GM12872 (cell line): Measurements from ENCODE around the gene CREB5.

Source experiments
- TF ChIP-seq, protein P1 (sequence below): IDR thresholded peaks from 3 replicates; pipeline ENCODE4 v1.5.1; 2011; ENCODE audit warnings: low read depth, mild to moderate bottlenecking, low read length, moderate library complexity; ENCODE audit not compliant: insufficient read depth

Gene CREB5

DNA sequence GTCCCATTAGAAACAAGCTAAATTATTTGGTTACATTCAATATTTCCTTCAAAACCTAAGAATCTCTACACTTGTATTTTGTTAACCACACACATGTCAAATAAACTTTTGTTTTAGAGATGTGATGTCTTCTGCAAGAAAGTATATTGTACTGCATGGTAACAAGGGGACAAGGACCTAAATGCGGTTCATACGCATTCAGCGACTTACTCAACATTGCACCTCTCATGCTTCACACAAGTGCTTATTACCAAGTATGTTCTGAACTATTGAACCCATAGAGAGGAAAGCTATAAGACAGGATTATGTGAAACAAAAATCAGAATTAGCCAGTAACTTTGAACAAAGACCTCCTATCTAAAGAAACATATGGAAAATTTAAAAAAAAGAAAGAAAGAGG is 68.3 kb downstream of the CREB5 start:
- TF ChIP-seq, protein P1, sequence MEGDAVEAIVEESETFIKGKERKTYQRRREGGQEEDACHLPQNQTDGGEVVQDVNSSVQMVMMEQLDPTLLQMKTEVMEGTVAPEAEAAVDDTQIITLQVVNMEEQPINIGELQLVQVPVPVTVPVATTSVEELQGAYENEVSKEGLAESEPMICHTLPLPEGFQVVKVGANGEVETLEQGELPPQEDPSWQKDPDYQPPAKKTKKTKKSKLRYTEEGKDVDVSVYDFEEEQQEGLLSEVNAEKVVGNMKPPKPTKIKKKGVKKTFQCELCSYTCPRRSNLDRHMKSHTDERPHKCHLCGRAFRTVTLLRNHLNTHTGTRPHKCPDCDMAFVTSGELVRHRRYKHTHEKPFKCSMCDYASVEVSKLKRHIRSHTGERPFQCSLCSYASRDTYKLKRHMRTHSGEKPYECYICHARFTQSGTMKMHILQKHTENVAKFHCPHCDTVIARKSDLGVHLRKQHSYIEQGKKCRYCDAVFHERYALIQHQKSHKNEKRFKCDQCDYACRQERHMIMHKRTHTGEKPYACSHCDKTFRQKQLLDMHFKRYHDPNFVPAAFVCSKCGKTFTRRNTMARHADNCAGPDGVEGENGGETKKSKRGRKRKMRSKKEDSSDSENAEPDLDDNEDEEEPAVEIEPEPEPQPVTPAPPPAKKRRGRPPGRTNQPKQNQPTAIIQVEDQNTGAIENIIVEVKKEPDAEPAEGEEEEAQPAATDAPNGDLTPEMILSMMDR = no peak

DNA sequence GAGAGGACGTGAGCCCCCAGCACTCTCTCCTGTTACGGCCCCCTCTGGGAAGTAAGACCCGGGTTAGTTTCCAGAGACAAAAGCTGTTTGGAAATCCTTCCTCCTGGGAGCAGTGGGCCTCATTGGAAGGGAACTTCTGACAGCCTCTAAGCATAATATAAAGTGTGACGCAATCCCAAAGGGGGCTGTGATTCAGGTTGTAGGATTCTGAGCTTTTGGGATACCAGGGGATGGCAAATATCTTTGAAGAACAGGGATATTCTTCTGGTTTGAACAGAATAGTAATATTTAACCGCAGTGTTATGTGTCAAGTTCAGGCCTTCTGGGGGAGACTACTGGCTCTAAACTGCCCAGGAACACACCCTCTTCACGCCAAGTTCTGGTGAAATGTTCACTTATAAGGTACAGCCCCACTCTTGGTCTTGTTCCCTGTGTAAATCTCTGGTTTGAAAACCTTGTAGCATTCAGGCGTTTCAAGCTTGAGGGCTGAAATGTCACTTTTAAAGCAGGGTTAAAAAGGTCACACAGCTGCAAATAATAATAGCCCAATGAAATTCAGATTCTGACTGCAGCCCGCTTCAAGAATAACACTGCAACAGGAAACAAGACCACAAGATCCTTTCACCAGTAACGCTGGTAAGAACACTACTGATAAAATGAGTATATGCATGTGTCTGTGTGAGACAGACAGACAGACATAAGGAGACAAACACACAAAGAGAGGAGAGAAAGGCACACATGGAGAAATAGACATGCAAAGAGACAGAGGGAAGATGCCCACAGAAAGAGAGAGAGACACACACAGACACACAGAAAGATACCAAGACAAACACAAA is 69.0 kb downstream of the CREB5 start:
- TF ChIP-seq, protein P1 = no peak

DNA sequence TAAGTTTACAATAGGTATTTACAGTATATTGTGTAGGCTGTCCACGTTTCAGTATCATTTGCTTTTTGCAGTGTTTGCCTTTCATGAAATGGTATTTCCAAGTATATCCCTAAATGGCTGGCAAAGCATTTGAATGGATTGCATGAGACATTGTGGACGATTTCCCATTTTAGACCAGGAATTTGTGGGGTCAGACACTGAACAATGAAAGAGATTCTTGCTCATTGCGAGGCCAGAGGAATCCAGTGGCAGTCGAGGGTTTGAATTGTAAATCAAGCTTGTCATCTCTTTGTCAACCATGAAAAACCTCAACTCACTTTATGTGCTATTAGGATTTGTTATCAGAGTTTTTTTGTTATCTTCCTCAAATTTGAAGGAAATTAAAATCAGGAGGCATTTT is 70.8 kb downstream of the CREB5 start:
- TF ChIP-seq, protein P1 = no peak

DNA sequence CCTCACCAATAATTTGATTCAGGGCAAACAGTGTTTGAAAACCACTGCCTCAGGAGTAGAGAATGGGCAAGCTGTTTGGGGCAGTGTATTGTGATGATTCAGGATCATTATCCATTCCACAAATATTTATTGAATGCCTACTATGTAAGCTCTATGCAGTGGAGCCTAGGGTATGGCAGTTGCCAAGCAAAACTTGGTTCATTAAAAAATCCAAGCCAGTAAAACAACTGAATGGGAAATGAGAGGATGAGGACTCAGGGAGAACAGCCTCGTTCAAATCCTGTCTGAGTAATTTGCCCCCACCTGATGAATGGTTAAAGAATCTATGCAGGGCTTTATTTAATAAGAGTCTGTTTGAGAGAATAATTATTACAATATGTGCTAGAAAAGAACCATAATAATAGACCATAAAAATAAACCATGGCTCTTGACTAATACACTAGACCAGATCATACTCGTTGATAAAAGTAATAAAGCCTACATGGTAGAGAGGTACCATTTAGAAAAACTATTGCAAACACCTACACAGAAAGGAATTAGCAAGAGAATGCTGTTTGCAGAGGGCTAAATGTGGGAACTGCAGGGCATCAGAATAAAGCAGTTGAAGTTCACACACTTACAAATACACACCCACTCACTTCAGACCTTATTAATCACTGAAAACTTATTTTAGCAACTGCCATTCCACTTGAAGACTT is 71.7 kb downstream of the CREB5 start:
- TF ChIP-seq, protein P1 = no peak

DNA sequence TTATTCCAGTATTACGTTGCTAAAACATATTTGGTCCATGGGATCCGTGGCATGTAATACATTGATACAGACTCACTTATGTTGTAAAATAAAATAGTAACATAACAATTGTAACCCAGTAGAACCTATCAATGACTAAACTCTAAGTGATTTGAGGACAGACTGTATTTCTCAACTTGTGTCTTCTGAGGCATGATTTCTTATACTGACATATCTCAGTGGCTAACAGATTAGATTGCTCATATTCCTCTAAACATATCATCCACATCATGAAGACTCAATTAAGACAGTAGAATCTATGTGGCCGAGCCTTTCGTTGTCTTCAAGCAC is 72.3 kb downstream of the CREB5 start:
- TF ChIP-seq, protein P1 = no peak

DNA sequence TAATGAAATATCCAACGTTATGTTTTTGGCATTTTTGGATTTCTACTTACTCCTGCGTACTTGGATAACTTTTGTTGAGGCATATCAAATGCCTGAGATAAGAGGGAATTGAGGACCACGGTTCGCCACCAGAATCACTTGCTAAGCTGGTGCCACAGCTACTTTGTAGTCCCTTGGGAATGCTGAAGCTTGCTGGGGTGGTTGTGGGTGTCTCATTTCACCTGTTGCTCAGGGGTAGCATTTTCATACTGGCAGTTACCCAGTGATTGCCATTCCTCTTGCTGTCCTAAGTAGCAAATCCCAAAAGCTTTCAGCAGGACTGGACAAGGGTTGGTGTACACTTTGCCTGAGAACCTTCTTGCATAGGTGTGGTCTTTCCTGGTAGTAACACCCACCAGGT is 75.2 kb downstream of the CREB5 start:
- TF ChIP-seq, protein P1 = no peak

DNA sequence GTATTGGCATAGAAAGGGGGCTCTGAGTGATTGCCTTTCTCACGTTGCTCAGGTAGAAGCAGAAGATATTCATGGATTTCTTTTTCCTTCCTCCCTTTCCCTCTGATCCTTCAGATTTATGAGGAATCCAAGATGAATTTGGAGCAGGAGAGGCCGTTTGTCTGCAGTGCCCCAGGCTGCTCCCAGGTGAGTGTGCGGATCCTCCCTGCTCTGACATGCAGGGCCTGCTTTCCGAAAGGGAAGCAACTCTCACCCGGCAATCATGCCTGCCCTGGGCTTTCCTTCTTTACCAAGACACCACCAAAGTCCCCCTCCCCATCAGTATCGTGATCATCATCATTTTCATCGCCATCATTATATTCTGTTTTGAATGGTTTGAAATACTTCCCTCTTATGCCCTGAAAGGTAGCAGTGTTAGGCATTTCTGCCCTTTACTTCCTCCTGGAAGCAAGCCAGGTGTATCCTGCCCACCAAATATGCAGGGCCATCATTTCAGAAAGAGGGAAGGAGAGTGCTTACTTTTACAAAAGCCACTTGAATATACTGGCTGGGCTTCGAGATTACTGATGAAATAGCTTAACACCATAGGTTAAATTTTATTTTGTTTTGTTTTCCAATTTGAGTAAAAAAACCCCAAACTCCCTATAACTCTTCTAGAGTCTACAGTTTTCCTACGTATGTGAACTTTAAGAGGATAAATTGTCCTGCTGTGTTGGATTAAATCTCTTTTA is 75.9 kb downstream of the CREB5 start:
- TF ChIP-seq, protein P1 = no peak
